HG03342 (cell line): ENCODE data around the gene MYO1C.
"Not testable (repeated sequence)": the region's sequence is repeated elsewhere in the genome, so short reads cannot be mapped to it uniquely, and the experiment has no call there.

Source experiments
- ATAC-seq: cut with Tn5 transposase; IDR thresholded peaks from one replicate; pipeline ENCODE4 v1.9.1; 2021; ENCODE audit warnings: mild to moderate bottlenecking, moderate library complexity; ENCODE audit not compliant: unreplicated experiment

The MYO1C gene

GRCh38 chr17:1467898-1468492 lies 24.5 kb downstream of the MYO1C start:
- ATAC-seq = no peak

- ATAC-seq = no peak
Measured at GRCh38 chr17:1467258-1467657, 25.2 kb downstream of the MYO1C start.

DNA sequence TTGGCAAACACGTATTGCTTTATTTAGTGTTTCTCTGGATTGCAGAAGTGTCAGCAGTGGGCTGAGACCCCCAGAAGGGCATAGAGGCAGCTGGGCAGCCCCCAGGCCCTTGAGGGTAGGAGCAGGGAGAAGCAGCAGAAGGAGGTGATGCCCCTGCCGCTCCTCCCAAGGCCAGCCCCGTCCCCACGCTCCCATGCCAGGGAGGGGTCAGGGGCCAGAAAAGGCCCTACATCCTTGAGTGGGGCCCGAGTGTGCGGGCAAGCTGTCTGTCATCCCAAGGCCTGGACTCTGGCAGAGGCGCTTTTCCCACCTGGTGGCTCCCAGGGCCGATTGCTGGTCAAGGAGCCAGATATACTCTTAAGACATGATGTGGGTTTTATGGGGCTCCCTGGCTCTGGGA lies 28.3 kb downstream of the MYO1C start:
- no peak for ATAC-seq

GRCh38 chr17:1462164-1463112 lies 30.0 kb downstream of the MYO1C start:
- no peak for ATAC-seq

DNA sequence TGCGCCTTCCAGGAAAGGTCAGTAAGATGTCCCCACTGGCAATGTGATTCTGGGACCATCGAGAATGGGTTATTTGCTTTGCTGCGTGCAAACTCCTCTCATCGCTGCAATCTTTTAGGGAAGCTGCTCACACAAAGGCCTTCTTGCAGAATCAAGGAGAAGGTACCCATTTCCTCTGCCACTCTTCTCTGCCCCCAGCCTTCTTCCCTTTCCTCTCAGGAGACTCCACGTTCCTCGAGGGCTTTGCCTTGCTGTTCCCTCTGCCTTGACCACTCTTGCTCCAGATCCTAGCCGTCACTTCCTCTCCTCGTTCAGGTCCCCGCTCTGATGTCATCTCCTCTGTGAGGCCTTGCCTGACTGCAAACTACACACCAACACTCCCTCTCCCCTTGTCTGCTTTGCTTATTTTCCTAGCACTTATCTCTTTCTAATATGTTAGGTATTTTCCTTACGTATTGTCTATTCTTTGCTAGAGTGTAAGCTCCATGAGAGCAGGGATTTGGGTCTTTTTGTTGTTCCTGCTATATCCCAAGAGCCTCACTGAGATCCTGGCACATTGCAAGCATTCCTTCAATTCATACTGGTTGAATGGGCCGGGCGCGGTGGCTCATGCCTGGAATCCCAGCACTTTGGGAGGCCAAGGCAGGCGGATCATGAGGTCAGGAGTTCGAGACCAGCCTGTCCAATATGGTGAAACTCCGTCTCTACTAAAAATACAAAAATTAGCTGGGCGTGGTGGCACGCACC lies 31.1 kb downstream of the MYO1C start:
- ATAC-seq = no peak

DNA sequence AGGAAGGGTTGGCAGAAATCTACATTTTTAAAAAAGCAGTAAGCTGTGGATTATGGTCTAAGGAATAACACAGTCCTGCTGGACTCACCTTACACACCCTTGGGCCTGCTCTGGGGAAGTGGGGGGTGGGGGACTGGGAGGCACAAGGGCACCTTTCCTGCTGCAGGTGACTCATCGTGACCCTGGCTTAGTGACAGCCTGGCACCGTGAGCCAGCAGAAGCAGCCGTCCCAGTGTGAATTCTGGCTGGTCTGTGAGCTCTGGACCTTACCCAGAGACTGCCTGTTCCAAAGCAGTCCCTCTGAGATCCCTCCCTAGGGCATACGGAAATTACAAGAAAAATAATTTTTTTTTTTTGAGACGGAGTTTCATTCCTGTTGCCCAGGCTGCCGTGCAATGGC lies 32.3 kb downstream of the MYO1C start:
- ATAC-seq = no peak

- ATAC-seq = peak; percentile 78
Measured at GRCh38 chr17:1455797-1456599, 36.5 kb downstream of the MYO1C start, which contains the start of gene CRK. CRK (minus strand) TSS chr17:1456232; CDS start chr17:1456117, 115 bp downstream.

- ATAC-seq = peak; percentile 24
Measured at GRCh38 chr17:1455291-1455796, 37.1 kb downstream of the MYO1C start.

DNA sequence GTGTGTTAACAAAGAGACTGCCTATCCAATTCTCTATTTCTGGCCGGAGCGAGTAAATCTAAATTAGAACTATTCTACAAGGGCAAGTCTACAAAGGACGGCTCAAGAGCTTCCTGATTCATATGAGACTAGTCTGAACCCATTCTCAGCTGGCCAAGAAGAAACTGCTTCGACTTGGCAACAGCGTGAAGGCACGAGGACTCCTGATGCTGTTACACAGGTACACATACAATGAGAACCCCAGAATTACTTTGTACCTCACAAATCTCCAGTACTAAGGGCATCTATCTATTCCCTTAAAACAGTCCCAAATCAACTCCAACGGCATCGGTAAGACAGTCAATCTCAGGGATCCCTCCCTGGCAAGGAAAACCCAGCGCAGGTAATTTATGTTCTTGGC lies 37.9 kb downstream of the MYO1C start:
- ATAC-seq = no peak

GRCh38 chr17:1453694-1454093 lies 38.8 kb downstream of the MYO1C start:
- ATAC-seq = not testable (repeated sequence)

- no peak for ATAC-seq
Measured at GRCh38 chr17:1452836-1453235, 39.6 kb downstream of the MYO1C start.

- ATAC-seq = not testable (repeated sequence)
Measured at GRCh38 chr17:1450261-1450660, 42.2 kb downstream of the MYO1C start.

- no peak for ATAC-seq
Measured at GRCh38 chr17:1449412-1449967, 43.0 kb downstream of the MYO1C start.

GRCh38 chr17:1447052-1447451 lies 45.4 kb downstream of the MYO1C start:
- ATAC-seq = no peak

DNA sequence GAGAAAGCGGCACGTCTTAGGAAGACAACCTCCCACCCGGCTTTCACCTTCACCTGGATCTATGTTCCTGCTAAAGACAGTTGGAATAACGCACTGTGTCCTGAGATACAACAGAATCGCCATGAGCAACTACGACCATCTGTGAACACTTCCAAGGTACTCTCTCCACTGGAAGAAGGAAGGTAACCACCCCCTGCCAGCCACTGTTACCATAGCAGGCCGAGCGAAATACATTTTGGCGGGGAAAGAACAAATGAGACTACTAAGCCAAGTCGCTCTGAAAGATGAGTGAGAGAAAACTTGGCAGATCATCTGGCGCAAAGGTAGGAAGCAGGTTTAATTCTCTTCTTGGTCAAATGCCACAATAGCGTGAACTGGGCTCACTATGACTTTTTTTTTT lies 46.3 kb downstream of the MYO1C start:
- ATAC-seq = no peak

DNA sequence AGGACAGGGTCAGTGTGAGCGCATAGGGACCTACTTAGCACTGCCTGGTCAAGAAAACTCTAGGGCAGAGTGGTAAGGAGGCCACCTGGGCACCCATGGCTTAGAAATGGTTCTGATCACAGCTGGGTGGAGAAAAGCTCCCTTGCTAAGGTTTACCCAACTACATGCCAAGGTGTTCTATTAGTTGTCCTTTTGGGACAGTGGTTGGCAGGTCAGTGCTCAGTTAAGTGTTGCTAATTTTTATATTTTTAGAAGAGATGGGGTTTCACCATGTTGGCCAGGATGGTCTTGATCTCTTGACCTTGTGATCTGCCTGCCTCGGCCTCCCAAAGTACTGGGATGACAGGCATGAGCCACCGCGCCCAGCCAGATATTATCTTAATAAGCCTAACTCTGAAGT lies 46.8 kb downstream of the MYO1C start:
- ATAC-seq = not testable (repeated sequence)

GRCh38 chr17:1442721-1443120 lies 49.8 kb downstream of the MYO1C start:
- ATAC-seq = not testable (repeated sequence)

GRCh38 chr17:1442187-1442586 lies 50.3 kb downstream of the MYO1C start:
- ATAC-seq = no peak

- ATAC-seq = no peak
Measured at GRCh38 chr17:1440921-1441320, 51.6 kb downstream of the MYO1C start.

GRCh38 chr17:1438593-1439083 lies 53.8 kb downstream of the MYO1C start:
- ATAC-seq = no peak
